ENCODE measurements around the gene ADIPOR2.
"Not testable (repeated sequence)": the region's sequence is repeated elsewhere in the genome, so short reads cannot be mapped to it uniquely, and the experiment has no call there.

ADIPOR2 gene

GRCh38 chr12:1814266-1814665, 123.4 kb downstream of the ADIPOR2 start:
- no peak overlapping the region for H3K4me3 ChIP-seq (ENCODE audit: low read depth, low read length)
- TF ChIP-seq, protein P1, sequence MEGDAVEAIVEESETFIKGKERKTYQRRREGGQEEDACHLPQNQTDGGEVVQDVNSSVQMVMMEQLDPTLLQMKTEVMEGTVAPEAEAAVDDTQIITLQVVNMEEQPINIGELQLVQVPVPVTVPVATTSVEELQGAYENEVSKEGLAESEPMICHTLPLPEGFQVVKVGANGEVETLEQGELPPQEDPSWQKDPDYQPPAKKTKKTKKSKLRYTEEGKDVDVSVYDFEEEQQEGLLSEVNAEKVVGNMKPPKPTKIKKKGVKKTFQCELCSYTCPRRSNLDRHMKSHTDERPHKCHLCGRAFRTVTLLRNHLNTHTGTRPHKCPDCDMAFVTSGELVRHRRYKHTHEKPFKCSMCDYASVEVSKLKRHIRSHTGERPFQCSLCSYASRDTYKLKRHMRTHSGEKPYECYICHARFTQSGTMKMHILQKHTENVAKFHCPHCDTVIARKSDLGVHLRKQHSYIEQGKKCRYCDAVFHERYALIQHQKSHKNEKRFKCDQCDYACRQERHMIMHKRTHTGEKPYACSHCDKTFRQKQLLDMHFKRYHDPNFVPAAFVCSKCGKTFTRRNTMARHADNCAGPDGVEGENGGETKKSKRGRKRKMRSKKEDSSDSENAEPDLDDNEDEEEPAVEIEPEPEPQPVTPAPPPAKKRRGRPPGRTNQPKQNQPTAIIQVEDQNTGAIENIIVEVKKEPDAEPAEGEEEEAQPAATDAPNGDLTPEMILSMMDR (IDR thresholded peaks at IDR 0.05; ENCODE audit: low read depth, low read length) = no peak

DNA sequence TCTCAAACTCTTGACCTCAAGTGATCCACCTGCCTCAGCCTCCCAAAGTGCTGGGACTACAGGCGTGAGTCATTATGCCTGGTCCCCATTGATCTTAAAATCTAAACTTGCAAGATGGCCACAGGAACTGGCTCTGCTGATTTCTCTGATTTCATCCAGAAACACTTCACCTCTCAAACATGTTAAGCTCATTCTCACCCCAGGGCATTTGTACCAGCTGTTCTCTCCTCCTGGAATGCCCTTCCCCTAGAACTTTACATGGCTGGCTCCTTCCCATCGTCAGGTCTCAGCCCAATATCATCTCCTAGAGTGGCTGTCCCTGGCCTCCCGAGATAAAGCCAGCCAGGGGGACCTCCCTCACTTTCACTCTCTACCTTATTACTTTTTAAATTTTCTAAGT, 124.2 kb downstream of the ADIPOR2 start:
- H3K4me3 ChIP-seq (ENCODE audit: low read depth, low read length) = no peak overlapping the region
- TF ChIP-seq, protein P1 (IDR thresholded peaks at IDR 0.05; ENCODE audit: low read depth, low read length) = no peak

DNA sequence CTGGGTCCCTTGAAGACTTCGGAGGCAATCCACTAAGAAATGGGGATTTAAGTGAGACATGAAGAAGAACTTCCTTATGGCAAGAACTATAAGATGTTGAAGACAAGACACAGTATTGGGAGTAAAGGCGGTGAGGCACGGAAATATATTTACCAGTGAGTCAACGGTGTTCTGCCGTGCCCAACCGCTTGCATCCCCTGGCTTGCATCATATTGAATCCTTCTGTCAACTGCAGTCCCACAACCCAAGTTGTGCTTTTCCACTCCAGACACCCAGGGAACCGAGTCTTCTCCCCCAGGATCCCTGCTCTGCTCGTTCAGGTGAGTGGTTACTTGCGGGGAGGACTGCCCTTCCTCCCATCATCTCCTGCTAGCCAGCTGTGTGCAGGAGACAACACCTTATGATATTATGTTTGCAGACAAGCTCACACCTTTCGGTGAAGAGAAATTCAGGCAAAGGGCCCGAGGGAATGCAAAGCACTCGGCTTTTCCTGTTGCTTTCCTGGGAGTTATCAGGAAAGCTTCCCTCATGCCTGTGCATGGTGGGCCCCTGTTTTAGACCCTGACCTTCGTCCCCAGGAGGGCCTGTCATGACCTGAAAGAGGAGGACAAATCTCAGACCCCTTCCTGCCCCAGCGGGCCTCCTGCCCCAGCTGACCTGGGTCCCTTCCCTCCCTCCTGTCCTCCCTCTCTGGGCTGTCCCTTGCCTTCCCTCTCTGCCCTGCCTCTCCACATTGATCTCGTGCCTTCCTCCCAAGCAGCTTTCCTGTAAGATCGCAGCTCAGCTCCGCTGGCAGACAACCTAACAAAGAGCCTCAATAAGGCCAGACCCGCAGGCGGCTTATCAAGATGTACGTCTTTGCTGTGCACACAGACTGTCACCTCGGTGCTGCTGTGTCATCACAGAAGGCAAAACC, 125.2 kb downstream of the ADIPOR2 start:
- TF ChIP-seq, protein P1 (IDR thresholded peaks at IDR 0.05; ENCODE audit: low read depth, low read length) = no peak
- H3K4me3 ChIP-seq (ENCODE audit: low read depth, low read length) = no peak overlapping the region

GRCh38 chr12:1816730-1817348, 126.0 kb downstream of the ADIPOR2 start:
- TF ChIP-seq, protein P1 (IDR thresholded peaks at IDR 0.05; ENCODE audit: low read depth, low read length) = no peak
- H3K4me3 ChIP-seq (ENCODE audit: low read depth, low read length) = no peak overlapping the region

DNA sequence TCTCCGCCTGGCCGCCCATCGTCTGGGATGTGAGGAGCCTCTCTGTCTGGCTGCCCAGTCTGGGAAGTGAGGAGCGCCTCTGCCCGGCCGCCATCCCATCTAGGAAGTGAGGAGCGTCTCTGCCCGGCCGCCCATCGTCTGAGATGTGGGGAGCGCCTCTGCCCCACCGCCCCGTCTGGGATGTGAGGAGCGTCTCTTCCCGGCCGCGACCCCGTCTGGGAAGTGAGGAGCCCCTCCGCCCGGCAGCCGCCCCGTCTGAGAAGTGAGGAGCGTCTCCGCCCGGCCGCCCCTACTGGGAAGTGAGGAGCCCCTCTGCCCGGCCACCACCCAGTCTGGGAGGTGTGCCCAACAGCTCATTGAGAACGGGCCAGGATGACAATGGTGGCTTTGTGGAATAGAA, 127.1 kb downstream of the ADIPOR2 start:
- not testable (repeated sequence) for H3K4me3 ChIP-seq (ENCODE audit: low read depth, low read length)

- TF ChIP-seq, protein P1 (IDR thresholded peaks at IDR 0.05; ENCODE audit: low read depth, low read length) = no peak
- no peak overlapping the region for H3K4me3 ChIP-seq (ENCODE audit: low read depth, low read length)
These were observed 128.2 kb downstream of the ADIPOR2 start for GRCh38 chr12:1819050-1819449.

DNA sequence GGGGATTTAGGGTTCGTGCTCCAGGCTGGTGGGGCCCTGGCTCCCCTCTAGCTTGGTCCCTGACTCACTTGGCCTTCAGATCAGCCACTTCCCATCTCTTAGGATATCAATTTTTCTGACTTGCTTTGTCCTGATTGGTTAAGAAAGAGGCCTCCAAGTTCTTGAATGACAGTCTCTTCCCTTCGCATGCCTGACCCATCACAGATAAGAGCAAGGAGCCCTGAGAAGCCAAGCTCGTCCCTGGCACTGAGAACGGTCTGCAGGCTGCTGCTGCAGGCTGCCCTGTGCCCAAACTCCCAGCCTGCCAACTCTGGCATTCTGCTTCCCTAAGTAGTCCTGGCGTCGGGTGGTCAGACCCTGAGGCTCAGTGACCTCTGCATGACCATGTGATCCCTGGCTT, 128.7 kb downstream of the ADIPOR2 start:
- no peak overlapping the region for H3K4me3 ChIP-seq (ENCODE audit: low read depth, low read length)
- TF ChIP-seq, protein P1 (IDR thresholded peaks at IDR 0.05; ENCODE audit: low read depth, low read length) = no peak

Data from WI38 (cell line).